Progenitor cell of endocrine pancreas (in vitro differentiated cells): ENCODE measurements around the gene TPP1. TPM values are rescaled to one million over a fixed set of nuclear protein-coding genes. Genes with fewer than 3 reads are reported as not detected.

Experiments
- DNase-seq: peaks from one replicate; pipeline ENCODE4 v3.0.0; 2021; ENCODE audit warnings: low spot score; ENCODE audit not compliant: unreplicated experiment
- H3K27ac Mint-ChIP-seq: 2 replicates; pipeline ENCODE4 v1.8.0; 2021; ENCODE audit warnings: mild to moderate bottlenecking, moderate library complexity, mixed read lengths
- H3K27me3 Mint-ChIP-seq: 2 replicates; pipeline ENCODE4 v1.8.0; 2021; ENCODE audit warnings: mixed read lengths
- H3K36me3 Mint-ChIP-seq: 2 replicates; pipeline ENCODE4 v1.8.0; 2022; ENCODE audit warnings: mixed read lengths; ENCODE audit not compliant: insufficient read depth
- H3K4me1 Mint-ChIP-seq: 2 replicates; pipeline ENCODE4 v1.8.0; 2021; ENCODE audit warnings: low read depth, mixed read lengths
- H3K4me3 Mint-ChIP-seq: 2 replicates; pipeline ENCODE4 v1.8.0; 2021; ENCODE audit warnings: low read depth, mild to moderate bottlenecking, moderate library complexity, mixed read lengths
- H3K9me3 Mint-ChIP-seq: 2 replicates; pipeline ENCODE4 v1.8.0; 2021; ENCODE audit warnings: low read depth, mixed read lengths
- total RNA-seq: library from RNA; stranded (reverse); gene quantifications from 2 replicates; pipeline ENCODE4 v1.2.1, GENCODE V29; 2021
- TF ChIP-seq, protein P1 (sequence below): fragments of 200-600 bp; sonication (generic); IDR thresholded peaks from one replicate; pipeline ENCODE4 v1.5.0; 2021; ENCODE audit warnings: antibody characterized with exemption, mild to moderate bottlenecking; ENCODE audit not compliant: unreplicated experiment

Gene TPP1
- total RNA-seq, 1 donor from 2014 or later, result 59.9 TPM

DNA sequence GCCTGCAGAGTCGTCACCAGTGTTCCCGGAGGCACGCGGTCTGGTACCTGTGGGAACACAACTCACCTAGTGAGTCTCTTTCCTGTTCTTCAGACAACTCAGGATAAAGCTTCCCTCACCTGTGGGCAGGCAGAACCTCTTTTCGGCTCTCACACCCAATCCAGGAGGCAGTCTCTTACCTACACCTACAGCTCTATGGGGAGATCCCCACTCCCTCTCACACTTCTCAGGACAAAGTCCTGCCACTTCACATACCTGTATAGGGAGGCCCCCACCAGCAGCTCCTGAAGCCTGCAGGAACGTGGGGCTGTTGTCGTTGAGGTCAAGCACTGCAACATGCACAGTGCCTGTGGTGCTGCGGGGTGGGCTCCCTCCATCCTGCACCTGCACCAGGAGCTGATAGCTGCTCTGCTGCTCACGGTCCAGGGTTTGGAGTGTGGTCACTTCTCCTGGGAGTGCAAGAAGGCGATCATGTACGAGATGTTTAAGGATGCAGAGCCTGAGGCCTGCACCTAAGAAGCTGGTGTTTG lies 12.2 kb upstream of the TPP1 start:
- Mint-ChIP-seq H3K9me3 (no peaks in the 10 kb centered on the region), H3K4me3 (no peak overlapping the region), H3K27me3 (peaks cover 20% of the 10 kb centered on the region), H3K36me3 (peaks cover 34% of the 10 kb centered on the region), H3K4me1 (peaks cover 5% of the 10 kb centered on the region), H3K27ac (no peak overlapping the region)
- no peak for DNase-seq
- TF ChIP-seq, protein P1, sequence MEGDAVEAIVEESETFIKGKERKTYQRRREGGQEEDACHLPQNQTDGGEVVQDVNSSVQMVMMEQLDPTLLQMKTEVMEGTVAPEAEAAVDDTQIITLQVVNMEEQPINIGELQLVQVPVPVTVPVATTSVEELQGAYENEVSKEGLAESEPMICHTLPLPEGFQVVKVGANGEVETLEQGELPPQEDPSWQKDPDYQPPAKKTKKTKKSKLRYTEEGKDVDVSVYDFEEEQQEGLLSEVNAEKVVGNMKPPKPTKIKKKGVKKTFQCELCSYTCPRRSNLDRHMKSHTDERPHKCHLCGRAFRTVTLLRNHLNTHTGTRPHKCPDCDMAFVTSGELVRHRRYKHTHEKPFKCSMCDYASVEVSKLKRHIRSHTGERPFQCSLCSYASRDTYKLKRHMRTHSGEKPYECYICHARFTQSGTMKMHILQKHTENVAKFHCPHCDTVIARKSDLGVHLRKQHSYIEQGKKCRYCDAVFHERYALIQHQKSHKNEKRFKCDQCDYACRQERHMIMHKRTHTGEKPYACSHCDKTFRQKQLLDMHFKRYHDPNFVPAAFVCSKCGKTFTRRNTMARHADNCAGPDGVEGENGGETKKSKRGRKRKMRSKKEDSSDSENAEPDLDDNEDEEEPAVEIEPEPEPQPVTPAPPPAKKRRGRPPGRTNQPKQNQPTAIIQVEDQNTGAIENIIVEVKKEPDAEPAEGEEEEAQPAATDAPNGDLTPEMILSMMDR, result no peak

DNA sequence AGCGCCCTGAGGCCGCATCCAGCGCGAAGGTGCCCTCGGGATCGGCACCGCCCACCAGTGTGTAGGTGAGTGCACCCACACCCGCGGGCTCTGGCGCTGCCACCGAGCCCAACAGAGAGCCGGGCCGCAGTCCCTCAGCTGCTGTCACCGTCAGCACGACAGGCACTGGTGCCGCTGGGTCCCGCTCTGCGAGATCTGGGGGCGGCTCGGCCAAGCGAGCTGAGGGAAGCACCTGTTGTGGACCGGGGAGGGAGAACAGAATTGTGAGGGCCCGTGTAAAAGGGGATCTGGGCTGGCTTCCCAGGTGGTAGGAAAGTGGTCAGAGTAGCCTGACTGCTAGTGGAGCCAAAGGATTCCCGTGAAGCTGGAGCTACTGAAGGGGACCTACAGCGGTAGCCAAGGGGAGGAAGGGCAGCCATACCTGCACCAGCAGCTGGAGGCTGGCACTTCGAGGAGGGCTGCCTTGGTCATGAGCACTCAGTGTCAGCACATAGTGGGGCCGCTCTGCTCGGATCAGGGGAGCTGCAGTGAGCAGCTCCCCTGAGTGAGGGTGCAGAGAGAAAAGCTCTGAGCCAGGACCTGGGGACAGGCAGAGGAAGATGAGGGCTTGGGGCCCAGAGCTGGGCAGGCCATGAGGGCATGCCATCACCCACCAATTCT lies 11.5 kb upstream of the TPP1 start:
- Mint-ChIP-seq H3K27ac (no peak overlapping the region), H3K9me3 (no peaks in the 10 kb centered on the region), H3K4me3 (no peak overlapping the region), H3K4me1 (peaks cover 5% of the 10 kb centered on the region), H3K27me3 (peaks cover 20% of the 10 kb centered on the region), H3K36me3 (peaks cover 36% of the 10 kb centered on the region)
- TF ChIP-seq, protein P1, result no peak
- DNase-seq, result no peak

DNA sequence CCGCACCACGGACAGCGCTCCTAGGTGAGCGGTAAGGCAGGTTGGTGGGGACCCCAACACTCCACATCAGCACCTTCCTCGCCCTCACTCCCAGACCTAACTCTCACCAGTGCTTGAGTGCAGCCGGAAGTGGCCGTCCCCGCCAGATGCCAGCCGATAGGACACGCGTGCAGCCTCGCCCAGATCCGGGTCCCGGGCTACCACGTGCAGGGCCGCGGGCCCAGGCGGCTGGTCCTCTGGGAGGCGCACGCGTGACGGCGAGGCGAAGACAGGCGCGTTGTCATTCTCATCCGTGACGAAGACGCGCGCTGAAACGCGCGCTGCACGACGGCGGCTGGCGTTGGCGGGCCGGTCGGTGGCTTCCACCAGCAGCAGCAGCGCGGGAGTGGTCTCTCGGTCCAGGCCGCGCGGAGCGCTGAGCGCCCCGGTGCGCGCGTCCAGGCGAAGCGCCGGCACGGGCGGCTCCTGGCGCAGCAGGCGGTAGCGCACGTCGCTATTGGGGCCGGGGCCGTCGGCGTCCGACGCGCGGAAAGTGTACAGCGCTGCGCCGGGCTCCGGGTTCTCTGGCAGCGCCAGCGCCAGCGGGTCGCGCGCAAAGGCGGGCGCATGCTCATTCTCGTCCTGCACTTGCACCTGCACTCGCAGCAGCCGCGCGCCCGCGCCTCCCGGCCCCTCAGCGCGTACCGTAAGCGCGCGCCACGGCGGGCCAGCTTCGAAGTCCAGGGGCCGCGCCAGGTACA lies 10.8 kb upstream of the TPP1 start:
- peaks cover 36% of the 10 kb centered on the region for H3K36me3 Mint-ChIP-seq
- peaks cover 5% of the 10 kb centered on the region for H3K4me1 Mint-ChIP-seq
- H3K27ac Mint-ChIP-seq, result no peak overlapping the region
- TF ChIP-seq, protein P1, result no peak
- no peak for DNase-seq
- no peak overlapping the region for H3K4me3 Mint-ChIP-seq
- H3K27me3 Mint-ChIP-seq, result peaks cover 20% of the 10 kb centered on the region
- H3K9me3 Mint-ChIP-seq, result no peaks in the 10 kb centered on the region

DNA sequence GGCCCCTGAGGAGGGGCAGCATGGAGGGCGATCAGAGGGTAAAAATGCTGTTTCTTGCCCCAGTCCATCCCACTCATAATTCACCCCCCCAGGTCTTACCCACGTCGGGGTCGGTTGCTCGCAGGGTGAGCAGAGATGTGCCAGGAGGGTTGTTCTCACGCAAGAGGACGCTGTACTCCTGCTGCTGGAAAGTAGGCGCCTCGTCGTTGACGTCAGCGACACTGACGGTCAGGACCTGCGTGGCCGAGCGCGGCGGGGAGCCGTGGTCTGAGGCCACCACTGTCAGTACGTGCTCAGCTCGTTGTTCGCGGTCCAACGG lies 10.3 kb upstream of the TPP1 start:
- DNase-seq, result no peak
- H3K27me3 Mint-ChIP-seq, result peaks cover 20% of the 10 kb centered on the region

DNA sequence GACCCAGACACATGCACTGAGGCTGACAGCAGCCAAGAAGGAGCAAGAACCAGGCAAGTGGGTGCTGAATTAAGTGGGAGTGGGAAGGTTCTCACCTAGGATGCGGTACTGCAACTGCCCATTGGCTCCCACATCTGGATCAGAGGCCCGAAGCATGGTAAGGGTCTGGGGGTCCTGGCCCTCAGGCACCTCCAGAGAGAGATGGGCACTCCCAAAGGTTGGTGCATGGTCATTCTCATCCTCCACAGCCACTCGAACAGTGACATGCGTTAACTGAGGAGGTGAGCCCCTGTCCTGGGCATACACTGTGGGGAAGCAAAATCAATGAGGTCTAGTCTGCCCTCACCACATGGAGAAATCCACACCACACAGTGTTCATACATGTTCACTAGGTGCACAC lies 9.3 kb upstream of the TPP1 start:
- H3K36me3 Mint-ChIP-seq, result peaks cover 41% of the 10 kb centered on the region
- H3K27ac Mint-ChIP-seq, result no peak overlapping the region
- no peak overlapping the region for H3K4me3 Mint-ChIP-seq
- H3K4me1 Mint-ChIP-seq, result no peaks in the 10 kb centered on the region
- no peaks in the 10 kb centered on the region for H3K9me3 Mint-ChIP-seq
- DNase-seq, result no peak
- TF ChIP-seq, protein P1, result no peak
- peaks cover 20% of the 10 kb centered on the region for H3K27me3 Mint-ChIP-seq

More for the DNA sequence above, 10.3 kb upstream of the TPP1 start:
- peaks cover 36% of the 10 kb centered on the region for H3K36me3 Mint-ChIP-seq
- no peaks in the 10 kb centered on the region for H3K9me3 Mint-ChIP-seq
- TF ChIP-seq, protein P1, result no peak
- peaks cover 2% of the 10 kb centered on the region for H3K4me1 Mint-ChIP-seq
- H3K27ac Mint-ChIP-seq, result no peak overlapping the region
- H3K4me3 Mint-ChIP-seq, result no peak overlapping the region
